Stimulated activated CD4-positive, alpha-beta T cell treated with anti-CD3 and anti-CD28 coated beads, Interleukin-12 subunit alpha, Interleukin-12 subunit beta, amount 100 ng/mL, for 48 hours (primary cell): Measurements from ENCODE around the gene GTPBP3.

Source experiments
- DNase-seq, 3 donors: peaks; one replicate each; pipeline ENCODE4 v3.0.0-alpha.2; 2020; ENCODE audit warnings: low read depth in 2 of 3, low spot score in 1 of 3

The GTPBP3 gene

GRCh38 chr19:17309198-17309964 lies 28.0 kb upstream of the GTPBP3 start, which contains the start of gene DDA1:
DDA1 (plus strand) TSS chr19:17309563; CDS start chr19:17309655, 92 bp downstream.
- DNase-seq = peak; percentile 98 to 99 (median 99)

GRCh38 chr19:17309965-17310461 lies 27.3 kb upstream of the GTPBP3 start:
- DNase-seq = no peak

- no peak for DNase-seq
These were observed 25.7 kb upstream of the GTPBP3 start for GRCh38 chr19:17311455-17312188.

- DNase-seq = no peak
These were observed 24.9 kb upstream of the GTPBP3 start for GRCh38 chr19:17312189-17313113.

- no peak for DNase-seq
These were observed 23.3 kb upstream of the GTPBP3 start for GRCh38 chr19:17314007-17314593.

GRCh38 chr19:17318966-17319365 lies 18.4 kb upstream of the GTPBP3 start:
- DNase-seq = no peak

- DNase-seq = no peak
These were observed 17.7 kb upstream of the GTPBP3 start for GRCh38 chr19:17319473-17320238.

GRCh38 chr19:17320435-17320834 lies 16.9 kb upstream of the GTPBP3 start:
- DNase-seq = no peak

GRCh38 chr19:17321655-17322489 lies 15.5 kb upstream of the GTPBP3 start:
- DNase-seq = no peak

- no peak for DNase-seq
These were observed 14.5 kb upstream of the GTPBP3 start for GRCh38 chr19:17322854-17323253.

GRCh38 chr19:17323300-17323963 lies 13.9 kb upstream of the GTPBP3 start:
- no peak for DNase-seq

- DNase-seq = no peak
These were observed 13.4 kb upstream of the GTPBP3 start for GRCh38 chr19:17323964-17324332.

- no peak for DNase-seq
These were observed 12.8 kb upstream of the GTPBP3 start for GRCh38 chr19:17324357-17325114.

GRCh38 chr19:17325133-17325532 lies 12.2 kb upstream of the GTPBP3 start:
- DNase-seq = no peak

GRCh38 chr19:17325881-17326594 lies 11.3 kb upstream of the GTPBP3 start:
- no peak for DNase-seq

GRCh38 chr19:17326595-17326966 lies 10.8 kb upstream of the GTPBP3 start:
- DNase-seq = no peak

- DNase-seq = no peak
These were observed 10.2 kb upstream of the GTPBP3 start for GRCh38 chr19:17327068-17327653.
